ENCODE data around the gene C1QL4. TPM values are rescaled to one million over a fixed set of nuclear protein-coding genes. Genes with fewer than 3 reads are reported as not detected.

Gene C1QL4
- total and polyA plus RNA-seq, 11 donors = not detected

GRCh38 chr12:49346659-49347310 is 9.8 kb upstream of the C1QL4 start, which contains the start of gene DNAJC22:
TSS of gene DNAJC22 (plus strand) at chr12:49346888. CDS start at chr12:49348873, 1,985 bp downstream.
- Histone ChIP-seq H3K27ac (no peak within 1 kb of the TSS), H3K4me3 (peak within 1 kb of the TSS; percentile 21 to 57 (median 44)), H3K9me3 (no peaks in the 10 kb centered on the region), H3K36me3 (no peaks in the 10 kb centered on the region), H3K4me1 (peaks cover 12 to 59% (median 50%) of the 10 kb centered on the region in 12 donors), H3K27me3 (peaks cover 28 to 97% (median 58%) of the 10 kb centered on the region in 9 donors)
- intact Hi-C loops (cut with DNase I) = loop anchor here in 1 of 10 donors (5.0 kb wide), 1 partner anchor 59 kb away; no protein-coding TSS in a partner anchor
- ATAC-seq = peak in 2 of 4 donors; percentile 1 to 8
- 1 to 2% (median 2%) methylated on average over 33 to 47 of the region's 47 CpGs for WGBS, 4 donors
- no peak for DNase-seq
- TF ChIP-seq POLR2A (IDR thresholded peaks at IDR 0.05) (no peak), CTCF (IDR thresholded peaks at IDR 0.05) (no peak)

GRCh38 chr12:49345825-49346658 is 9.1 kb upstream of the C1QL4 start:
- peaks cover 28 to 94% (median 58%) of the 10 kb centered on the region in 9 donors for H3K27me3 ChIP-seq
- no peak for DNase-seq

GRCh38 chr12:49345051-49345824 is 8.2 kb upstream of the C1QL4 start:
- TF ChIP-seq CTCF (IDR thresholded peaks at IDR 0.05) = no peak
- no peak for TF ChIP-seq POLR2A (IDR thresholded peaks at IDR 0.05)
- Histone ChIP-seq H3K27ac (no peak overlapping the region), H3K9me3 (no peaks in the 10 kb centered on the region), H3K36me3 (no peaks in the 10 kb centered on the region), H3K4me1 (peaks cover 12 to 60% (median 50%) of the 10 kb centered on the region in 12 donors), H3K27me3 (peaks cover 28 to 90% (median 60%) of the 10 kb centered on the region in 9 donors), H3K4me3 (peak overlapping the region in 11 of 12 donors; percentile 21 to 57 (median 45))
- DNase-seq = peak in 2 of 5 donors; percentile 27 to 74
- WGBS, 4 donors = 2 to 4% (median 3%) methylated on average over 34 to 70 of the region's 70 CpGs
- intact Hi-C loops (cut with DNase I) = loop anchor here in 1 of 10 donors (5.0 kb wide), 1 partner anchor 58 kb away; no protein-coding TSS in a partner anchor
- peak in 2 of 4 donors; percentile 5 for ATAC-seq

More at GRCh38 chr12:49345825-49346658, 9.1 kb upstream of the C1QL4 start:
- TF ChIP-seq POLR2A (IDR thresholded peaks at IDR 0.05) = no peak
- no peak for TF ChIP-seq CTCF (IDR thresholded peaks at IDR 0.05)
- Histone ChIP-seq H3K36me3 (no peaks in the 10 kb centered on the region), H3K4me3 (peak overlapping the region in 11 of 12 donors; percentile 21 to 57 (median 45)), H3K27ac (no peak overlapping the region), H3K9me3 (no peaks in the 10 kb centered on the region), H3K4me1 (peaks cover 12 to 60% (median 50%) of the 10 kb centered on the region in 12 donors)
- WGBS, 4 donors = 1 to 4% (median 2%) methylated on average over 44 to 61 of the region's 61 CpGs
- intact Hi-C loops (cut with DNase I) = loop anchor here in 1 of 10 donors (5.0 kb wide), 1 partner anchor 59 kb away; no protein-coding TSS in a partner anchor
- no peak for ATAC-seq

Measured in heart left ventricle (tissue), 16 donors.